Measurements from ENCODE around the gene FAM170B.

Gene FAM170B

GRCh38 chr10:49141541-49142332 lies 7.9 kb upstream of the FAM170B start:
- no peak for TF ChIP-seq CTCF (conservative IDR thresholded peaks at IDR 0.05; ENCODE audit: low read length)
- DNase-seq (ENCODE audit: low read depth), result peak; percentile 40
- H3K4me3 ChIP-seq (ENCODE audit: low read length), result no peak overlapping the region

GRCh38 chr10:49140304-49141177 lies 6.7 kb upstream of the FAM170B start:
- DNase-seq (ENCODE audit: low read depth), result peak; percentile 61
- no peak for TF ChIP-seq CTCF (conservative IDR thresholded peaks at IDR 0.05; ENCODE audit: low read length)
- H3K4me3 ChIP-seq (ENCODE audit: low read length), result no peak overlapping the region

- TF ChIP-seq CTCF (conservative IDR thresholded peaks at IDR 0.05; ENCODE audit: low read length), result no peak
- DNase-seq (ENCODE audit: low read depth), result peak; percentile 95
- H3K4me3 ChIP-seq (ENCODE audit: low read length), result 0 out of 2 replicates have a peak overlapping the region, but pooled peaks have one; percentile 17
Observed at GRCh38 chr10:49139846-49140195, 6.0 kb upstream of the FAM170B start.

DNA sequence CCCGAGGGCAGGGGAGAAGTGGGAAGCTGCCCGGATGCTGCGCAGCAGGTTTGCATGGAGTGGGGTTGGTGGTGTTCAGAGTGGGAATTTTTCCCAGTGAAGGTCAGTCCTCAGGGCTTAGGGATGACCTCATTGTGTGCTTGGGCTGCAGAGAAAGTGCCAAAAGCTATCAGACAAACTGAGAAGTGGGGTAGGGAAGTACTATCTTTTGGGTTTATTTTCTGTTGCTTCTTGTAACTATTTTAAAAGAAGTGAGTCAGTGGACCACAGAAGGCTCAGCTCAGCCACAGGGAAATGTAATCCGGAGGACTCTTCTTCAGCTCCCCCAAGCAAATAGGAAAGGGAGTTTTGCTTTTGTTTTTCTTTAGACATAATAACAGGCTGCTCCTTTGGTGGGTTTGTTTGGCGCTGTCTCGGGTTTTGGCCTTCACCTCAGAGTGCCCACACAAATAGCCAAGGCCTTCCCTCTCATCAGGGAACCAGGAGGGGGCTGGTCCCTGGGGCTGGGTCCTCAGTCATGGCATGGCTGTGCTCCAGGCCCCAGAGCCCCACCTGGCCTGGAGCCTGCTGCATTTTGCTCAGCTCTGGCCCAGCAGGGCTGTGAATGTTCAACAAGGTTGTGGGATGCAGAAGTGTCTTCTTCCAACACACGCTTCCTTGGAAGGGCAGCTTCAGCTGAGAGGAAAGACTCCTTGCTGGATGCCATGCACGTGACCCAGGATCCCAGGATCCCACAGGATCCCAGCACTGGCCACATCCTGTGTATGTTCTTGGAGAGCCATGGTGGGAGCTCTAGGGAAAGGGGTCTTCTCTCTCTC lies 5.4 kb upstream of the FAM170B start:
- peak overlapping the region; percentile 17 for H3K4me3 ChIP-seq (ENCODE audit: low read length)
- no peak for TF ChIP-seq CTCF (conservative IDR thresholded peaks at IDR 0.05; ENCODE audit: low read length)
- peak; percentile 92 for DNase-seq (ENCODE audit: low read depth)

DNA sequence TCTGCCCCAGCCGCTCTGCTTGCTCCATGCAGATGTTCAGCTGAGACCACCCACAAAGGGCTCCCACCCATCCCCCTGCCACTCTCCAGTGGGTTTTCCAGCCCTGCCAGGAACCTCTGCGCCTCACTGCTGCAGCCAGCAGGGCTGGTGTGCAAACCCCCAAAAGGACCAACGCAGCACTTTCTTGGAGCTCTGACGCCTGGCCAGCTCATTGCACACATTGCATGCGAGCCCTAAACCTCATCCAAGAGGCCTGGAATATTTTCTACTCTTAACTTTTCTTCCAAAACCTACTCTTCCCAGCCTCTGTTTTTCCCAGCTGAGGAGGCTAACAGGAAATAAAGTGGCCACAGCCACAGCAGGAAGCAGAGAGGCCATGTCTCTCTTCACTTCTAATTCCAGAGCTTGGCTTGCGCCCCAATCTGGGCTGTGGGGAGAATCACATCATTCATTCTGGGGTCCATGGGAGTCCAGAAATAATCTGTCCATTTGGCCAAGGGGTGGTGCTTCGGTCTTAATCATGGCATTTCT lies 4.6 kb upstream of the FAM170B start:
- TF ChIP-seq CTCF (conservative IDR thresholded peaks at IDR 0.05; ENCODE audit: low read length), result peak; percentile 14
- DNase-seq (ENCODE audit: low read depth), result peak; percentile 92

DNA sequence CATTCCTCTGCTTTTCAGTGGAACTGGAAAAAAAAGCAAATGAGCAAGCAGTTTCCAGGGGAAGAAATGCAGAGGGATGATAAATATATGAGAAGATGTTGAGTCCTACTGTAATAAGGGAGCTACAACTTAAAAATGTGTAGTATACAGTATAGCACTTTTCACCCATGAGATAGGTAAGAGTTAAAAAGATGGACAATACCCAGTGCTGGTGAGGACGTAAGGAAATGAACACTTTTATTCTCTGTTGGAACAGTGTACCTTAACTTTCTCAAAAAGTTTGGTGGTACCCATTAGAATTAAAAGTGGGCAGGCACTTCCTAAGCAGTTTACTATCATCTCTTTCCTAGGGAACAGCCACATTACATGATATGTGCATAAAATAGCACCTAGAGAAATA lies 2.7 kb upstream of the FAM170B start:
- H3K4me3 ChIP-seq (ENCODE audit: low read length), result no peak overlapping the region
- no peak for DNase-seq (ENCODE audit: low read depth)
- no peak for TF ChIP-seq CTCF (conservative IDR thresholded peaks at IDR 0.05; ENCODE audit: low read length)

More for the DNA sequence above, 4.6 kb upstream of the FAM170B start:
- no peak overlapping the region for H3K4me3 ChIP-seq (ENCODE audit: low read length)

Measured in AG10803 (cell line).